NCI-H510A treated with DMSO at 0.1 percent for 48 hours (cell line): ENCODE data around the gene TEC.
"Not testable (repeated sequence)": the region's sequence is repeated elsewhere in the genome, so short reads cannot be mapped to it uniquely, and the experiment has no call there.

Source experiments
- DNase-seq: peaks from one replicate; lab custom pipeline; 2025; lab: John Stamatoyannopoulos, UW

The TEC gene

DNA sequence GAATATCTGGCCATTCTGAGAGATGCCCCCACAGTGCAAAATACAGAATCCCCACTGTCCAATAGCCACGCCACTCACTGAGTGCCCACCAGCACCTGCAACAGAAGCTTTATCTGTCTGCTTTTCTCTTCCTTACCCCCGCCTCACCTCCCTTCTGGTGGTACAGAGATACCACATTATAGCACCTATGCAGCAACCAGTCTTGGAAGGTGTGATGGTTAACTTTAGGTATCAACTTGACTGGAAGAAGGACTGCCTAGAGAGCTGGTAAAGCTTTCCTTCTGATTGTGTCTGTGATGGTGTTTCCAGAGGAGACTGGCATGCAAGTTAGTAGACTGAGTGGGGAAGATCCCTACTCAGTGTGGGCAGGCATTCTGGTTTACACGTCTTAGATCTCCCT lies 73.8 kb downstream of the TEC start:
- no peak for DNase-seq

DNA sequence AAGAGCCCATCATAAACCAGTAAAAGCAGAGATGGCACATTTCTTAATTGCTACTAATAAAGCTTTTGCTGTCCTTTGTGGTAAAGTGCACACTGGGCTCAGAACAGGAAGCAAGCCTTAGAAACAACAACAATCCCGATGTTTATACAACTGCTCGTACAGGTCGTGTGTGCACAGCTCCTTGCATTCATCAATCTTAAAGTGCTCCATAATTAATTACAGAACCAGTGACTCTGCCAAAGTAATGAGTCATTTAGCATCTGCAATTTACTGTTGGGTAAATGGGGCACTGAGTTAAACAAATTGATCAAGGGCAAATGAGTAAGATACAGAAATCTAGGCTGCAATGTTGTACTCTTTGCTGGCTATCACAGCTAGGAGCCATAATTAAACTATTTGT lies 74.3 kb downstream of the TEC start:
- DNase-seq = peak; percentile 48

DNA sequence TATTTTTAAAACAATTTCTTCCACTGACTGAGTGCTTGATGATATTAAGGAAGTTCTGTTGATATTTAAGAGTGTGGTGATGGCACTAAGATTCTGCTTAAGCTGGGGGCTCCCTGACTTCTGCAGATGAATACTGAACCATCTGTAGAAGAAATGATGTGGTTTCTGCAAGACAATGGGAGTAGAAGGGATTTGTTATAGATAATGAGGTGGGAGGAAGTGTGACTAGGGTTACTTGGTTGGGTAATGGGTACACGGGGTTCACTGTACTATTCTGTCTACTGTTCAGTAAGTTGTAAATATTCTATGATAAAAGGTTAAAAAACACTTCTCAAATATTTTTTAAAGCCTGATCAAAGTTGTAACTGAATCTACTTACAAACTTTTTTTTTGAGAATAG lies 74.7 kb downstream of the TEC start:
- no peak for DNase-seq

DNA sequence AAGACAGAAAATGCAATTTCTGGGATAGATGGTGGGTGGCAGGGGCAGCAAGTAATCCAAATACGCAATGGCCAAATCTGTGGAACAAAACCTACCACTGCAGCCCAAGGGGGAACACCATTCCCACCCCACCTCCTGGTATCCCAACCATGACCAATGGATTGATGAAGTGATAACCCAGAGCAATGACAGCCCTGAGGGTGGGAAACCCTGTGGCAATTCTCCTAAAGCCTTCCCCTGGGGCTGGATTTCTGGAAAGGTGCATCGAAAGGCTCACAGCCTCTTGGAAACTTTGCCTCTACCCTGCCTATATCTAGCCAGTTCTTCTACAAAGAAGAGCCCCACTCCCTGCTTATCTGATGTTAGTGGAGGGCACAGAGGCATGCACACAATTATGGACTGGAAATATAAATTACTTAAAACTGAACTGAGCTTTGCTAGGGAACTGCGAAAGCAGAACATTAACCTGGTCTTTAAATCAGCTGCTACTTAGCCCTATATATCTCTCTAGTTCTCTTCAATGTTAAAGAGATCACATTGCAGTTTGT lies 75.6 kb downstream of the TEC start:
- no peak for DNase-seq

- DNase-seq = no peak
These were observed 76.4 kb downstream of the TEC start for GRCh38 chr4:48193096-48193836.

DNA sequence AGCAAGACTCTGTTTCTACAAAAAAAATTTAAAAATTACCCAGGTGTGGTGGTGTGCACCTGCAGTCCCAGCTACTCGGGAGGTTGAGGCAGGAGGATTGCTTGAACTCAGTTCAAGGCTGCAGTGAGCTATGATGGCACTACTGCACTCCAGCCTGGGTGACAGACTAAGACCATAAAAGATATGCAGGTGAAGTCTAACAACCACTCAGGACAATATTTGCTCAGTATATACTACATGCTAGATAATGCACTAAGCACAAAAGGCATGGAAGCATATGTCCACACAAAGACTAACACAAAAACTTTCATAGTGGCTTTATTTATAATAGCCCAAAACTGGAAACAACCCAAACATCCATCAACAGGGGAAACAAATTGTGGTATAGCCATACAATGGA lies 77.9 kb downstream of the TEC start:
- no peak for DNase-seq

GRCh38 chr4:48190839-48191238 lies 78.8 kb downstream of the TEC start:
- DNase-seq = no peak

GRCh38 chr4:48189731-48190130 lies 79.9 kb downstream of the TEC start:
- DNase-seq = no peak

DNA sequence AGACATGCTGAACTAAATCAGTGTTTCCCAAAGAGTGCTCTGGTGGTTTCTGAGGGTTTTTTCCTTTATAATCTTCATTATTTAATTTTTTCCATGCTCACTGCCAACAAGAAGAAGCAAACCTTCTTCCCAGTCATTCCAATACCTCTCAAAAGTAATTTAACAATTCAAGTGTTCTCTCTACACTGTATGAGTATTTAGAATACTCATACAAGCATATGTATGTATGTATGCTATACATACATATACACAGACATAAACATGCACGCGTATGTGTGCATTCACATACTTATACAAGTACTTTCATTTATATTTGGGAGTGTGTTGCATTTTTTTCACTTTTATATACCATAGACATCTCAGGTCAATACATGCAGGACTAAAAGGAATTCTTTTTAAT lies 81.2 kb downstream of the TEC start:
- no peak for DNase-seq

DNA sequence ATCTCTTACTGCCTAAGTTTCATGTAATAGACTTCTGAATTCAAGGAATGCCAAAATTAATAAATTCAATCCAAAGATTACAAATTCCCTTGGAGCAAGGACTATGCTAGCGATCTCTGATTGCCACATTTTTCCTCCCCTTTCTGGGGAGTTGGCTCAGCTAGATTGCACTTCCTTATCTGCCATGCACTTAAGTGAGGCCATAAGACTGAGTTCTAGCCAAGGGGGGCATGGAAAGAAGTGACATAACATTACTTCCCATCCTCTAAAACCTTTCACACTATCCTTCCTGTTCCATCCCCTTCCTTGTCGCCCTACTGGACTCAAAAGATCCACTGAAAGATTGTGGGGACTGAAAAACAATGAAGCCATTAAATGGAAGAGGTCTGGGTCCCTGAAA lies 81.8 kb downstream of the TEC start:
- DNase-seq = no peak

- not testable (repeated sequence) for DNase-seq
These were observed 82.6 kb downstream of the TEC start for GRCh38 chr4:48187066-48187465.

GRCh38 chr4:48186394-48186793 lies 83.2 kb downstream of the TEC start:
- not testable (repeated sequence) for DNase-seq

- no peak for DNase-seq
These were observed 84.8 kb downstream of the TEC start for GRCh38 chr4:48184882-48185281.

GRCh38 chr4:48180234-48180633 lies 89.4 kb downstream of the TEC start:
- no peak for DNase-seq

- peak; percentile 80 for DNase-seq
These were observed 90.7 kb downstream of the TEC start for GRCh38 chr4:48178931-48179330.

DNA sequence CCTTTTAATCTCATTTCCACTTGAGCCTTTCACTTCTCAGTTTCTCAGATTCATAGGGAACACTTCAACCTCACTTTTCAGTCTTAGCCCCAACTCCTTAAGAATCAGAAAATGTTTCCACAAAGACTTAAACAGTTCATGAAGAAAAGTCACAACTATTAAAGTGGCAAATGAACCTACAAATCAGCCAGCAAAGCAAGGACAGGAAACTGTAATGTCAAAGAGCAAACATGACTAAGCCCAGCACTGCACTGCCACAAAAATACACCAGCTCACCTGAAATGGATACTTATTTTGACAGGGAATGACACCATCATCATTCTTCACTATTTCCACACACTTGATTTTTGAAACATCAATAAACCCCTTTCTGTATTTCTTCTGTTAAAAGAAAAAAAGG lies 93.8 kb downstream of the TEC start:
- no peak for DNase-seq

DNA sequence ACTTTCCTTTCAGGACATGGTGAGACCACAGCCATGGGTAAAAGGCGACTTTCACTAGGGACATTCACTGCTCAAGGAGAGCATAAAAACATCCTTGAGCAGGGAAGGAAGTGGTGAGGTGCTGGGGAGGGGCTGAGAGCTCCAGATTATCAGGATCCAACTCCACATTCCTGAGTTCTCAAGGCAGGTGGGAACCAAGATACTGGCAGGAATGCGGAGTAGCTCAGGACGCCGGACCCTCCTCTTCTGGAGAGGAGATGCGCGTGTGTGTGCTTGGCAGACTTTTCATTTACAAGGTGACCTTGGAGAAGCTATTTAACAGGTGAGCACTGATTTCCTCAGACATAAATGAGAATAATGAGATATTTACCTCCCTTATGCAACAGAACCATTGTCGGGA lies 94.3 kb downstream of the TEC start:
- no peak for DNase-seq

GRCh38 chr4:48173056-48173991 lies 96.3 kb downstream of the TEC start:
- no peak for DNase-seq

DNA sequence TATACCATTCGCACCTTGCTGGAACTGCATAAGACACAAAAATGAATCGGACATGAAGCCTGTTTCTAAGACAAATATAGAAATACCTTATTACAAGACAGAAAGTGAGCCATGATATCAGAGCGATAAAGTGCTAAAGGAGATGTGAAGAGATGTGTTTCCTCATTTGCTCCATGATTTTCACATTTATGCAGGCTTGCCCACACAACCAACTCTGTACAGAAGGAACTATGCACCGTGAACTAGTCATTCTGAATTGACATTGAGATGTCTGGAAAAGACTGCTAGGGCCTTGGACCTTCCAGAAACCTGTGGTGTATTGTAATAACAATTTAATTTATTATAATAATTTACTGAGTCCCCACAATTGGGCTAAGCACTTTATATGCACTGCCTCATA lies 97.0 kb downstream of the TEC start:
- no peak for DNase-seq

DNA sequence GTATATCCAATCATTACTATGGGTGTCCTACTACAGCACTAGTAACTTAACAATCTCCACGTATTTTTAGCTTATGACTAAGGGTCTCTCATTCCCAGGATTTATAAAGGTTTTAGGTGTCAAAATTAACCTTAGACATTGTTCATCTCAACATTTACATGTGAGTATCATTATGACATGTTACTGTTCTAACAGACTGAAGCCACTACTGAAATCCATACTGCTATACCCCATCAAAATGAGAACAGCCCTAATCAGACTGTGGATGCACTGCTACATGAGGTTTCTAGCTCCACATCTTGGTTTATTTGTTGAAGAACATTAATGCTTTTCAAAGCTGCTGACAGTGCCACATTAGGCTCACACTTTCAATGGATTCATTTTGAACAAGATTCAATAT lies 100.0 kb downstream of the TEC start:
- no peak for DNase-seq

DNA sequence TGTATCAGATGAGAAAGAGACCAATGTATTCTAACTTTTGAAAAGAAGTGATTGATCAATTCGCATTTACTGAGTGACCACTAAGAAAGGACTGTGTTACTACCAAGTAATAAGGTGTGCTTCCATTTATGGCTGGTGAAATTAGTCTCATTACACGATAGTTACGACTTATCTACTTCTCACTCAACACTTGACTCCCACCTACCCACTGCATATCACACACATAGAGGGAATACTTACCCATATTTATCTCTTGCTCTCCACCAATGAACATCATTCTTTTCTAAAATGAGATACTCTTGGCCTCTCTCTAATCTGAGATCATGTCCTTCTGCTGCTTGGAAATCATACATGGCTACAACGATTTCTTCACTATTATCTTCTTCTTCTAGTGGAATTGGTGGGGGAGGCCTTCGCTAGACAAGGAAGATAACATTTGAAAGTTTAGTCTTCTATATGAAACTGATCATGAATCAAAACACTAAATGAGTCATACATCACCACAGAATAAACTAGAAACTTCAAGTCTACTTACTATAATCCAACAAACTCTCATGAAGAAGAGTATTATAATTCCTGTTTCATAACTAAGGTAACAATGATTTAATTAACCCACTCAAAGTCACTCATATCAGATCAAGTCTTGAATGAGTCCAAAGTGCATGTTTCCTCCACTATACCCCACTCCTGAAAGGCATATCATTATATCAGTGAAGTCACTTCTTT lies 101.9 kb downstream of the TEC start:
- DNase-seq = no peak

GRCh38 chr4:48164561-48164960 lies 105.1 kb downstream of the TEC start:
- not testable (repeated sequence) for DNase-seq
